ENCODE measurements around the gene ZDHHC21. TPM values are rescaled to one million over a fixed set of nuclear protein-coding genes. Genes with fewer than 3 reads are reported as not detected.

The ZDHHC21 gene
- total RNA-seq, 2 donors from 2014 or later = 8.0 to 11.6 TPM

GRCh38 chr9:14723301-14723700 is 30.1 kb upstream of the ZDHHC21 start:
- intact Hi-C loops (cut with DNase I) = no loop called here
- no peak overlapping the region for H3K27ac ChIP-seq
- DNase-seq (ENCODE audit: low spot score) = no peak
- no peak overlapping the region for H3K4me3 ChIP-seq
- no peaks in the 10 kb centered on the region for H3K36me3 ChIP-seq
- no peaks in the 10 kb centered on the region for H3K9me3 ChIP-seq
- 75% methylated on average over 4 of the region's 4 CpGs for WGBS
- TF ChIP-seq POLR2A (IDR thresholded peaks at IDR 0.05) (no peak), CTCF (IDR thresholded peaks at IDR 0.05) (no peak)
- no peaks in the 10 kb centered on the region for H3K27me3 ChIP-seq (replicated peaks; ENCODE audit: insufficient read depth)
- no peaks in the 10 kb centered on the region for H3K4me1 ChIP-seq (replicated peaks)

- no peaks in the 10 kb centered on the region for H3K36me3 ChIP-seq
- H3K27me3 ChIP-seq (replicated peaks; ENCODE audit: insufficient read depth) = no peaks in the 10 kb centered on the region
- intact Hi-C loops (cut with DNase I) = no loop called here
- no peaks in the 10 kb centered on the region for H3K4me1 ChIP-seq (replicated peaks)
- DNase-seq (ENCODE audit: low spot score) = no peak
- 47% methylated on average over 7 of the region's 7 CpGs for WGBS
- H3K27ac ChIP-seq = no peak within 1 kb of the TSS
- no peak for TF ChIP-seq POLR2AphosphoS5 (IDR thresholded peaks at IDR 0.05)
- TF ChIP-seq CTCF (IDR thresholded peaks at IDR 0.05) = no peak
- no peak for TF ChIP-seq POLR2A (IDR thresholded peaks at IDR 0.05)
- H3K9me3 ChIP-seq = no peaks in the 10 kb centered on the region
- H3K4me3 ChIP-seq = no peak within 1 kb of the TSS
Observed at GRCh38 chr9:14722391-14723035, 29.3 kb upstream of the ZDHHC21 start, which contains the start of gene CER1. CER1 (minus strand) TSS chr9:14722733; CDS start chr9:14722672, 61 bp downstream.

GRCh38 chr9:14719231-14719923 is 26.1 kb upstream of the ZDHHC21 start:
- H3K27me3 ChIP-seq (replicated peaks; ENCODE audit: insufficient read depth) = no peaks in the 10 kb centered on the region
- H3K4me3 ChIP-seq = no peak overlapping the region
- no peaks in the 10 kb centered on the region for H3K9me3 ChIP-seq
- H3K36me3 ChIP-seq = no peaks in the 10 kb centered on the region
- no peak overlapping the region for H3K27ac ChIP-seq
- 61% methylated on average over 8 of the region's 8 CpGs for WGBS
- intact Hi-C loops (cut with DNase I) = no loop called here
- H3K4me1 ChIP-seq (replicated peaks) = no peaks in the 10 kb centered on the region
- no peak for DNase-seq (ENCODE audit: low spot score)
- TF ChIP-seq POLR2A (IDR thresholded peaks at IDR 0.05) (no peak), CTCF (IDR thresholded peaks at IDR 0.05) (no peak), POLR2AphosphoS5 (IDR thresholded peaks at IDR 0.05) (no peak)

- no peaks in the 10 kb centered on the region for H3K9me3 ChIP-seq
- H3K27me3 ChIP-seq (replicated peaks; ENCODE audit: insufficient read depth) = no peaks in the 10 kb centered on the region
- no peak for DNase-seq (ENCODE audit: low spot score)
- H3K4me3 ChIP-seq = no peak overlapping the region
- H3K27ac ChIP-seq = no peak overlapping the region
- intact Hi-C loops (cut with DNase I) = no loop called here
- WGBS = 67% methylated on average over 4 of the region's 4 CpGs
- no peaks in the 10 kb centered on the region for H3K4me1 ChIP-seq (replicated peaks)
- TF ChIP-seq CTCF (IDR thresholded peaks at IDR 0.05) = no peak
- H3K36me3 ChIP-seq = no peaks in the 10 kb centered on the region
Observed at GRCh38 chr9:14715102-14715501, 21.9 kb upstream of the ZDHHC21 start.

All from prostate gland (tissue), 2 donors.